ENCODE data around the gene EDEM1.

Gene EDEM1

DNA sequence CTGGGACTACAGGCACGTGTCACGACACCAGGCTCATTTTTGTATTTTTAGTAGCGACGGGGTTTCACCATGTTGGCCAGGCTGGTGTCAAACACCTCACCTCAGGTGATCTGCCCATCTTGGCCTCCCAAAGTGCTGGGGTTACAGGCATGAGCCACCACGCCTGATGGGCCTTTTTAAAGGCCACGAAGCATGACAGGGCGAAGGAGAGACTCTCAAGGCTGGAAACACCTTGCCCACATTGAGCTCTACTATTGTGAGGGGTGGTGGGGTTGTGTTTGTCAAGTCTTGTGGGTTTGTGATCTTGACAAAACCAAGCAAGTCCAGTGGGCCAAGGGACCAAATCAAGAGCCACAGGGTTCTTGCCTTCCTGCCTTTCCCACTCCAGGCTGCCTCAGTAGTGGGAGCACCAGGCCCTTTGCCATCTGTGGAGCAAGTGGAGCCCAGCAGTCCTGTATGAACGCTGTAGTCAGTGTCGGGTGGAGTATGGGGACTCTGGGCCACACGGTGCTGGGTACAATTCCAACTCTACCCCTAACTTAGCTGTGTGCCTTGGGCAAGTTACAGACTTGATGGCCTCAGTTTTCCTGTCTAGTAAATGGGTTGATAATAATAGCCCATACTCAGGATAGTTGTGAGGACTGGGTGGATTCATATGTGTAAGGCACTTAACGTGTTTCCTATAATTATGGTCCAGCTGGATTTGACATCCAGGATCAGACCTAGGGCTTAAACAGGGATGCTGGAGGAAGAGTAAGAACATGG, 33.3 kb downstream of the EDEM1 start:
- H3K4me3 ChIP-seq (ENCODE audit: insufficient read depth, low read length, poor library complexity, severe bottlenecking), result no peak overlapping the region
- no peaks in the 10 kb centered on the region for H3K27me3 ChIP-seq (ENCODE audit: low read length)
- H3K4me2 ChIP-seq (ENCODE audit: low read depth, low read length, poor library complexity, severe bottlenecking), result no peak overlapping the region
- peaks cover 33% of the 10 kb centered on the region for H3K36me3 ChIP-seq (ENCODE audit: low read length)
- H3K9me3 ChIP-seq (ENCODE audit: insufficient read depth, low read length), result no peaks in the 10 kb centered on the region
- H3K79me2 ChIP-seq (ENCODE audit: insufficient read depth, low read length), result no peaks in the 10 kb centered on the region
- H3F3A ChIP-seq (ENCODE audit: insufficient read depth), result peaks cover 63% of the 10 kb centered on the region
- TF ChIP-seq CTCF (IDR thresholded peaks at IDR 0.05; ENCODE audit: insufficient read depth, low read length, poor library complexity, severe bottlenecking), result no peak
- TF ChIP-seq EZH2phosphoT487 (conservative IDR thresholded peaks at IDR 0.05; ENCODE audit: low read length), result no peak
- H2AFZ ChIP-seq (ENCODE audit: low read depth, low read length, severe bottlenecking), result no peak overlapping the region
- no peak overlapping the region for H3K27ac ChIP-seq (ENCODE audit: low read depth, low read length)
- no peaks in the 10 kb centered on the region for H3K9me2 ChIP-seq (replicated peaks; ENCODE audit: insufficient read depth, low read length)
- H3K9ac ChIP-seq (ENCODE audit: low read length), result no peak overlapping the region
- peaks cover 2% of the 10 kb centered on the region; the same call in 1 of the 2 replicates for H4K20me1 ChIP-seq (ENCODE audit: low read depth, low read length)

DNA sequence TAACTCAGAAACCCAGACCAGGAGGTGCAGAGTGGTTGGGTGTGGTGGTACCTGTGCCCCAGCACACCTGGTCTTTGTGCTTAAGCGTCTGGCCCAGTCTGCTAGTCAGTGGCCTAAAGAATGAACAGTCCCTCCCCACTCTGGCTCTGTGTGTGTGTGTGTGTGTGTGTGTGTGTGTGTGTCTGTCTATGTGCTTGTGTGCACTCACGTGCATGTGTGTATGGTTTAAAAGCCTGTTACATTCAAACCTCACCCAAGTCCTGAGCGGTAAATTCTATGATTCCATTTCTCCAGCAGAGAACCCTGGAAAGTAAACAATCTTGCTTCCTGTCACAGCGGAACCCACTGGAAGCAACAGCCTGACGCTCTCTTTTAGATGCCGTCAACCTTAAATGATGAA, 34.2 kb downstream of the EDEM1 start:
- peaks cover 26% of the 10 kb centered on the region for H3K36me3 ChIP-seq (ENCODE audit: low read length)
- no peaks in the 10 kb centered on the region for H3K27me3 ChIP-seq (ENCODE audit: low read length)
- H3K9me2 ChIP-seq (replicated peaks; ENCODE audit: insufficient read depth, low read length), result no peaks in the 10 kb centered on the region
- H3F3A ChIP-seq (ENCODE audit: insufficient read depth), result peaks cover 58% of the 10 kb centered on the region
- H3K9me3 ChIP-seq (ENCODE audit: insufficient read depth, low read length), result no peaks in the 10 kb centered on the region
- no peak overlapping the region for H3K27ac ChIP-seq (ENCODE audit: low read depth, low read length)
- H4K20me1 ChIP-seq (ENCODE audit: low read depth, low read length), result no peaks in the 10 kb centered on the region; the same call in 1 of the 2 replicates
- no peak overlapping the region for H3K9ac ChIP-seq (ENCODE audit: low read length)
- H2AFZ ChIP-seq (ENCODE audit: low read depth, low read length, severe bottlenecking), result no peak overlapping the region
- H3K4me3 ChIP-seq (ENCODE audit: insufficient read depth, low read length, poor library complexity, severe bottlenecking), result no peak overlapping the region
- H3K79me2 ChIP-seq (ENCODE audit: insufficient read depth, low read length), result no peaks in the 10 kb centered on the region
- TF ChIP-seq EZH2phosphoT487 (conservative IDR thresholded peaks at IDR 0.05; ENCODE audit: low read length) (no peak), CTCF (IDR thresholded peaks at IDR 0.05; ENCODE audit: insufficient read depth, low read length, poor library complexity, severe bottlenecking) (no peak)
- H3K4me2 ChIP-seq (ENCODE audit: low read depth, low read length, poor library complexity, severe bottlenecking), result no peak overlapping the region

DNA sequence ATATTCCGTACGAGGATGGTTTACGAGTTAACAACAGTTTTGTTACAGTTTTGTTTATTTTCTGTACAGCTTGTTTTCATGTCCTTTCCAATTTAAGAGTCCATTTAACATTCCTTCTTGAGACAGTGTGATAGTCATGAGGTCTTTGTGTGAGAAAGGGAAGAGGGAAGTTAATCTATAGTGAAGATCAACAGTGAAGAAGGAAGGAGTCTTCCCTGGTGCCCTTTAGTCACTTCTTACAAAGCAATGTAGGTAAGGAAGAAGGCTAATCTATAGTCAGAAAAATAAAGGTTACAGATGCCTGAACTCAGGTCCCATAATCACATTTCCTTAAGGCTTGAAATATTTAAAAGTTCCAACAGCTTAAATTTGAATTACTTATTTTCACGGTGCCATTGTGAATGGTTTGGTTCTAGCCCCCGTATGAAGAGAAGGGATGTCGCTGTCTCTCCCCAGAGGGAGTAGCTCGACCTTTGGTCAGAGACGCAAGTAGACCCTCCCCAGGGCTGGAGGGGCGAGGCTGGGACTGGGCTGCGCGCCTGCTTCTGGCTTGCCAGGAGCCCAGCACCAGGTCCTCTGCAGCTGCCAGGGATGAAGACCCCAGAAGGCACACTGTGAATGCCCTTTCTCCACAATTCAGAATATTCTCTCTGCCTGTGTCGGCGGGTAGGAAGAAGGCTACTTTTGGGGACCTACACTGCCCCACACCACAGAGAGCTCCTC, 34.9 kb downstream of the EDEM1 start:
- H3K4me3 ChIP-seq (ENCODE audit: insufficient read depth, low read length, poor library complexity, severe bottlenecking), result no peak overlapping the region
- no peaks in the 10 kb centered on the region for H3K9me3 ChIP-seq (ENCODE audit: insufficient read depth, low read length)
- H3K36me3 ChIP-seq (ENCODE audit: low read length), result peaks cover 19% of the 10 kb centered on the region; the same call in 1 of the 2 replicates
- H4K20me1 ChIP-seq (ENCODE audit: low read depth, low read length), result no peaks in the 10 kb centered on the region; the same call in 1 of the 2 replicates
- H3K27me3 ChIP-seq (ENCODE audit: low read length), result no peaks in the 10 kb centered on the region
- H3K79me2 ChIP-seq (ENCODE audit: insufficient read depth, low read length), result no peaks in the 10 kb centered on the region
- TF ChIP-seq EZH2phosphoT487 (conservative IDR thresholded peaks at IDR 0.05; ENCODE audit: low read length) (no peak), CTCF (IDR thresholded peaks at IDR 0.05; ENCODE audit: insufficient read depth, low read length, poor library complexity, severe bottlenecking) (no peak)
- H3K27ac ChIP-seq (ENCODE audit: low read depth, low read length), result no peak overlapping the region
- H3K4me2 ChIP-seq (ENCODE audit: low read depth, low read length, poor library complexity, severe bottlenecking), result no peak overlapping the region
- no peak overlapping the region for H3K9ac ChIP-seq (ENCODE audit: low read length)
- peaks cover 51% of the 10 kb centered on the region for H3F3A ChIP-seq (ENCODE audit: insufficient read depth)
- H3K9me2 ChIP-seq (replicated peaks; ENCODE audit: insufficient read depth, low read length), result no peaks in the 10 kb centered on the region
- H2AFZ ChIP-seq (ENCODE audit: low read depth, low read length, severe bottlenecking), result no peak overlapping the region
